H1 (cell line): Measurements from ENCODE around the gene DPH1. TPM values are rescaled to one million over a fixed set of nuclear protein-coding genes. Genes with fewer than 3 reads are reported as not detected.

Source experiments
- BACH1 ChIP-seq: IDR thresholded peaks from 2 replicates; pipeline ENCODE4 v1.6.1; 2012; ENCODE audit warnings: low read length, improper control_type of control experiment
- KDM4A ChIP-seq: IDR thresholded peaks from one replicate; pipeline ENCODE4 v1.7.1; 2012; ENCODE audit warnings: low read depth, mild to moderate bottlenecking, moderate library complexity, low read length, inconsistent platforms; ENCODE audit not compliant: severe bottlenecking
- POLR2AphosphoS5 ChIP-seq: IDR thresholded peaks from 2 replicates; pipeline ENCODE4 v1.6.1; 2011; ENCODE audit warnings: low read depth, low read length
- RBBP5 ChIP-seq: IDR thresholded peaks from 2 replicates; pipeline ENCODE4 v1.7.1; 2012; ENCODE audit warnings: low read depth, mild to moderate bottlenecking, inconsistent platforms, low read length, moderate library complexity, borderline replicate concordance
- TEAD4 ChIP-seq: IDR thresholded peaks from 2 replicates; pipeline ENCODE4 v1.6.1; 2012; ENCODE audit warnings: low read depth, low read length, inconsistent platforms, mixed read lengths
- YY1 ChIP-seq: IDR thresholded peaks from 2 replicates; pipeline ENCODE4 v1.6.1; 2011; ENCODE audit warnings: low read depth, mild to moderate bottlenecking, low read length
- polyA plus RNA-seq, 7 experiments: library from polyadenylated mRNA; depleted of rRNA in 3 of 7; stranded (reverse) in 5 of 7; unstranded in 2 of 7; fragments of >200 nt in 5 of 7; fragments of 200-250 nt in 2 of 7; gene quantifications; 1 replicate in 5 of 7; 2 replicates in 1 of 7; 4 replicates in 1 of 7; pipeline versions ENCODE4 v1.2.1 to v1.2.3, GENCODE V29; 2011 to 2013; ENCODE audit warnings: missing spikeins in 2 of 7, mixed read lengths in 2 of 7
- total RNA-seq: library from RNA; stranded (reverse); fragmentation: NEBNext Ultra II Directional; extraction: Animal tissue kit (Norgen Biotek cat#: 25700); gene quantifications from 2 replicates; pipeline ENCODE4 v1.2.1, GENCODE V29; 2021
- TF ChIP-seq, protein P1 (sequence below): IDR thresholded peaks from 2 replicates; pipeline ENCODE4 v1.6.1; 2011; ENCODE audit warnings: low read depth, mild to moderate bottlenecking, low read length; ENCODE audit not compliant: insufficient read depth

Gene DPH1
- total and polyA plus RNA-seq, 2 of the 8 experiments (the other 6 are each of a cell fraction or from before 2014, with no cell fraction given) = 24.9 to 30.0 TPM

DNA sequence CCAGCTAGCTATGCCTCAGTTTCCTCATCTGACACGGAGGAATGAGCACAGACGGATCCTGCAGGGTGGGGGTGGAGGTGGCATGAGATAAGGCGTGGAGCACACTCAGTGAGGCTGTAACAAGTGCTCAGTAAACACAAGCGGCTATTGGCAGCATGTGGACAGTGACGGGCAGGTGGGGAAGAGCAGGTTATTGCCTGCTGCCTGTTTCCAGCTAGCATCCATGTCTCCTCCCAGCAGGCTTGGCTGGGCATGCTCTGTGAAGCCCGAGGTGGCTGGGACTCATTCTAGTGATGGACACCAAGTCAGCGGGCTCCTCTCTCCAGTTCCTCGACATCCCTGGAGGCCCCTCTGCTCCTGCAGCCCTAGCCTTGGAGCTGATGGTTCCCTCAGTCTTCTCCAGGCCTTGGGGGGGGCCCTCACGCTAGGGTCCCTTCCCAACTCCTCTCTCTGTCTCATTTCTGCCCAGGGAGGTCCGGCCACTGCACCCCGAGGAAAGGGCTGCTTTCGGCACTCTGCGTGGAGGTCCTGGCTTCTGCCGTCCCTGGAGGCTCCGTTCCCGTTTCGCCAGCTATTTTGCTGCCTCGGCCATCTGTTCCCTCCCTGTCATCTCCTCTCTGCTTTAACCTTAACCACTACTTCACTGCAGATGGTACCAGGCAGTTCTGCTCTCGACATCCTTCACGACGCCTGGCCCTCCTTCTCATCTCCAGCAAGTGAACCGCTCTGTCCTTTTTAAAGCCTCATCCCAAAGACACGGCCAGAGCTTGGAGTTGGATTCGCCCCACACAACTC lies 11.0 kb upstream of the DPH1 start (continued):
- TF ChIP-seq YY1 (no peak), POLR2AphosphoS5 (no peak), BACH1 (no peak), TEAD4 (no peak), KDM4A (no peak), RBBP5 (no peak)
- TF ChIP-seq, protein P1, sequence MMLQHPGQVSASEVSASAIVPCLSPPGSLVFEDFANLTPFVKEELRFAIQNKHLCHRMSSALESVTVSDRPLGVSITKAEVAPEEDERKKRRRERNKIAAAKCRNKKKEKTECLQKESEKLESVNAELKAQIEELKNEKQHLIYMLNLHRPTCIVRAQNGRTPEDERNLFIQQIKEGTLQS = no peak
